Gastrocnemius medialis (tissue), 4 donors: ENCODE results near the gene GALK2.
"Not testable (repeated sequence)": the region's sequence is repeated elsewhere in the genome, so short reads cannot be mapped to it uniquely, and the experiment has no call there.

Source experiments
- CTCF ChIP-seq, 5 experiments: fragments of 450-650 bp in 3 of 5; fragments of 200-600 bp in 2 of 5; sonication (generic) in 2 of 5; IDR thresholded peaks in 4 of 5; conservative IDR thresholded peaks in 1 of 5; 1 replicate in 4 of 5; 2 replicates in 1 of 5; pipeline ENCODE4 v1.5.1; 2016 to 2019; ENCODE audit warnings: antibody characterized with exemption in 5 of 5, mild to moderate bottlenecking in 3 of 5, moderate library complexity in 3 of 5
- POLR2A ChIP-seq, 2 donors: fragments of 450-650 bp; IDR thresholded peaks; one replicate each; pipeline ENCODE4 v1.6.1; 2017; ENCODE audit warnings: antibody characterized with exemption in 2 of 2, mild to moderate bottlenecking in 2 of 2, moderate library complexity in 2 of 2

- not testable (repeated sequence) for TF ChIP-seq CTCF (IDR thresholded peaks at IDR 0.05 in 4 of 5, conservative IDR thresholded peaks at IDR 0.05 in 1 of 5); POLR2A (IDR thresholded peaks at IDR 0.05)
Measured at GRCh38 chr15:49208102-49208501, 38.1 kb downstream of the GALK2 start.
